Panc1 (cell line): ENCODE data around the gene SRBD1. TPM values are rescaled to one million over a fixed set of nuclear protein-coding genes. Genes with fewer than 3 reads are reported as not detected.

Experiments
- ATAC-seq: fragments of 200-7000 bp; cut with Tn5 transposase; 2 replicates; pipeline ENCODE4 v1.9.1; 2020; ENCODE audit warnings: mild to moderate bottlenecking, moderate library complexity
- BruUV-seq: library from RNA; stranded (reverse); fragments of 400-500 nt; replicated peaks from 2 replicates; lab custom pipeline; 2021; lab: Mats Ljungman, UMichigan
- CTCF ChIA-PET: fragments of 300-600 bp; sonication (Branson Sonifier 250); formaldehyde crosslinking; loops from one replicate; lab custom pipeline; 2022; ENCODE audit warnings: antibody characterized with exemption; lab: Charles Lee
- POLR2A ChIA-PET: fragments of 300-600 bp; sonication (Branson Sonifier 250); formaldehyde crosslinking; loops from one replicate; lab custom pipeline; 2022; ENCODE audit warnings: antibody characterized with exemption; lab: Charles Lee
- DNase-seq: peaks from one replicate; pipeline ENCODE4 v3.0.0-alpha.2; 2010; ENCODE audit warnings: low read depth, low spot score
- H3K27ac ChIP-seq: 2 replicates; pipeline ENCODE4 v1.5.1; 2011; ENCODE audit warnings: mild to moderate bottlenecking, low read length, inconsistent platforms
- H3K27me3 ChIP-seq: fragments of 200-500 bp; sonication (Bioruptor generic); 2 replicates; pipeline ENCODE4 v1.6.0; 2014; ENCODE audit warnings: low read length, inconsistent platforms; ENCODE audit not compliant: control insufficient read depth, insufficient read depth
- H3K36me3 ChIP-seq: fragments of 200-500 bp; sonication (Bioruptor generic); 2 replicates; pipeline ENCODE4 v1.5.1; 2014; ENCODE audit warnings: inconsistent platforms, mild to moderate bottlenecking, low read length, moderate library complexity; ENCODE audit not compliant: control insufficient read depth, insufficient read depth
- H3K4me1 ChIP-seq: 2 replicates; pipeline ENCODE4 v1.5.1; 2011; ENCODE audit warnings: inconsistent platforms, mild to moderate bottlenecking, low read length, moderate library complexity; ENCODE audit not compliant: control insufficient read depth, insufficient read depth
- H3K4me3 ChIP-seq, 2 experiments: 2 replicates each; pipeline ENCODE4 v1.5.1; 2011 to 2012; ENCODE audit warnings: low read depth in 2 of 2, low read length in 2 of 2, mild to moderate bottlenecking in 2 of 2, inconsistent platforms in 1 of 2, moderate library complexity in 1 of 2
- H3K9me3 ChIP-seq: fragments of 200-500 bp; sonication (Bioruptor generic); 2 replicates; pipeline ENCODE4 v1.5.1; 2014; ENCODE audit warnings: low read depth, mild to moderate bottlenecking, inconsistent platforms, low read length, moderate library complexity; ENCODE audit not compliant: control insufficient read depth, insufficient read depth
- CTCF ChIP-seq: fragments of 450-650 bp; IDR thresholded peaks from 2 replicates; pipeline ENCODE4 v1.5.1; 2017; ENCODE audit warnings: mild to moderate bottlenecking
- POLR2AphosphoS5 ChIP-seq: IDR thresholded peaks from 2 replicates; pipeline ENCODE4 v1.6.1; 2012; ENCODE audit warnings: mild to moderate bottlenecking, low read depth, low read length, moderate library complexity
- REST ChIP-seq, 2 experiments: IDR thresholded peaks; 2 replicates each; pipeline ENCODE4 v1.6.1; 2011 to 2012; ENCODE audit warnings: low read depth in 2 of 2, control low read depth in 1 of 2, low read length in 1 of 2, mild to moderate bottlenecking in 1 of 2, moderate library complexity in 1 of 2; ENCODE audit not compliant: insufficient read depth in 1 of 2
- SIN3A ChIP-seq: IDR thresholded peaks from 2 replicates; pipeline ENCODE4 v1.6.1; 2012; ENCODE audit warnings: low read depth, mild to moderate bottlenecking, low read length, moderate library complexity, borderline replicate concordance; ENCODE audit not compliant: insufficient read depth
- TCF7L2 ChIP-seq: IDR thresholded peaks from 2 replicates; pipeline ENCODE4 v1.6.1; 2011; ENCODE audit warnings: mild to moderate bottlenecking, low read depth, low read length, inconsistent platforms
- in situ Hi-C: cut with HindIII; loops from 2 replicates; pipeline ENCODE4 v1.10.0; 2016; ENCODE audit warnings: low sequenced_read_pairs, low pct_unique_long_range_greater_than_20kb
- intact Hi-C: fragments of 100-400 bp; cut with micrococcal nuclease; formaldehyde crosslinking; loops from one replicate; pipeline ENCODE4 v1.10.0; 2022; ENCODE audit not compliant: unreplicated experiment
- total RNA-seq: library from RNA; stranded (reverse); gene quantifications from one replicate; pipeline ENCODE4 v1.2.1, GENCODE V29; 2021; ENCODE audit not compliant: unreplicated experiment

SRBD1 gene
- total RNA-seq, 1 experiment from 2014 or later, result 9.7 TPM

- intact Hi-C loops (no loop called here), in situ Hi-C loops (no loop called here)
- no peak for DNase-seq
- H3K36me3 ChIP-seq, result no peaks in the 10 kb centered on the region
- H3K27ac ChIP-seq, result no peak overlapping the region
- no peak for TF ChIP-seq REST (IDR thresholded peaks at IDR 0.05; ENCODE audit: insufficient read depth in 1 of 2, low read depth in 2 of 2, low read length in 1 of 2)
- no peak for TF ChIP-seq CTCF
- TF ChIP-seq POLR2AphosphoS5, result no peak
- TF ChIP-seq TCF7L2, result no peak
- TF ChIP-seq SIN3A, result no peak
- CTCF ChIA-PET, result no interaction called here
- no TSS peak for BruUV-seq
- H3K9me3 ChIP-seq, result no peaks in the 10 kb centered on the region
- POLR2A ChIA-PET, result no interaction called here
- H3K4me1 ChIP-seq, result no peaks in the 10 kb centered on the region
- ATAC-seq, result no peak
- H3K27me3 ChIP-seq, result no peaks in the 10 kb centered on the region
- H3K4me3 ChIP-seq, result no peak overlapping the region
Measured at GRCh38 chr2:45441571-45441970, 169.5 kb downstream of the SRBD1 start.

- BruUV-seq, result no TSS peak
- ChIA-PET POLR2A (interaction anchor here (0.7 kb wide), 1 partner anchor 200 kb away, joined by 7 read pairs; no protein-coding TSS in a partner anchor), CTCF (no interaction called here)
Measured at GRCh38 chr2:45439788-45440773, 171.0 kb downstream of the SRBD1 start.

More at GRCh38 chr2:45439788-45440773, 171.0 kb downstream of the SRBD1 start:
- H3K4me3 ChIP-seq, result no peak overlapping the region
- no peaks in the 10 kb centered on the region for H3K36me3 ChIP-seq
- H3K4me1 ChIP-seq, result no peaks in the 10 kb centered on the region
- TF ChIP-seq CTCF, result peak; percentile 34; the same call in 1 of the 2 replicates
- no peak for TF ChIP-seq POLR2AphosphoS5
- no peak for TF ChIP-seq TCF7L2
- no peak for TF ChIP-seq REST (IDR thresholded peaks at IDR 0.05; ENCODE audit: insufficient read depth in 1 of 2, low read depth in 2 of 2, low read length in 1 of 2)
- no peak for TF ChIP-seq SIN3A
- no peaks in the 10 kb centered on the region for H3K27me3 ChIP-seq
- H3K9me3 ChIP-seq, result no peaks in the 10 kb centered on the region
- no peak for ATAC-seq
- peak; percentile 5 for DNase-seq
- in situ Hi-C loops (no loop called here), intact Hi-C loops (no loop called here)
- H3K27ac ChIP-seq, result no peak overlapping the region
